BJ (cell line): Measurements from ENCODE around the gene POLD2. TPM values are rescaled to one million over a fixed set of nuclear protein-coding genes. Genes with fewer than 3 reads are reported as not detected.

ENCODE experiments used
- CTCF ChIA-PET: fragments of 350-600 bp; formaldehyde crosslinking; extraction: SDS; loops from one replicate; lab custom pipeline; 2021; ENCODE audit warnings: antibody characterized with exemption, inconsistent platforms; lab: Yijun Ruan, JAX
- POLR2A ChIA-PET: fragments of 300-600 bp; sonication (Branson Sonifier 250); formaldehyde crosslinking; extraction: SDS; loops from one replicate; lab custom pipeline; 2021; ENCODE audit warnings: antibody characterized with exemption; lab: Charles Lee
- DNase-seq: peaks from one replicate; pipeline ENCODE4 v3.0.0-alpha.2; 2011; ENCODE audit warnings: low read depth
- H3K27me3 ChIP-seq: 2 replicates; pipeline ENCODE4 v1.6.0; 2011; ENCODE audit warnings: low read length; ENCODE audit not compliant: control insufficient read depth, insufficient read depth
- H3K36me3 ChIP-seq: 2 replicates; pipeline ENCODE4 v1.5.1; 2011; ENCODE audit warnings: low read length; ENCODE audit not compliant: control insufficient read depth, insufficient read depth
- H3K4me3 ChIP-seq: 2 replicates; pipeline ENCODE4 v1.5.1; 2011; ENCODE audit warnings: low read depth, mild to moderate bottlenecking, control low read depth, low read length
- polyA plus RNA-seq: library from polyadenylated mRNA; depleted of rRNA; stranded (reverse); fragments of >200 nt; gene quantifications from 2 replicates; pipeline ENCODE4 v1.2.3, GENCODE V29; 2011
- TF ChIP-seq, protein P1 (sequence below): IDR thresholded peaks from 2 replicates; pipeline ENCODE4 v1.5.1; 2011; ENCODE audit warnings: low read depth, mild to moderate bottlenecking, control low read depth, inconsistent platforms, low read length, moderate library complexity; ENCODE audit not compliant: insufficient read depth

POLD2 gene
- polyA plus RNA-seq, 1 experiment, result 87.2 TPM

DNA sequence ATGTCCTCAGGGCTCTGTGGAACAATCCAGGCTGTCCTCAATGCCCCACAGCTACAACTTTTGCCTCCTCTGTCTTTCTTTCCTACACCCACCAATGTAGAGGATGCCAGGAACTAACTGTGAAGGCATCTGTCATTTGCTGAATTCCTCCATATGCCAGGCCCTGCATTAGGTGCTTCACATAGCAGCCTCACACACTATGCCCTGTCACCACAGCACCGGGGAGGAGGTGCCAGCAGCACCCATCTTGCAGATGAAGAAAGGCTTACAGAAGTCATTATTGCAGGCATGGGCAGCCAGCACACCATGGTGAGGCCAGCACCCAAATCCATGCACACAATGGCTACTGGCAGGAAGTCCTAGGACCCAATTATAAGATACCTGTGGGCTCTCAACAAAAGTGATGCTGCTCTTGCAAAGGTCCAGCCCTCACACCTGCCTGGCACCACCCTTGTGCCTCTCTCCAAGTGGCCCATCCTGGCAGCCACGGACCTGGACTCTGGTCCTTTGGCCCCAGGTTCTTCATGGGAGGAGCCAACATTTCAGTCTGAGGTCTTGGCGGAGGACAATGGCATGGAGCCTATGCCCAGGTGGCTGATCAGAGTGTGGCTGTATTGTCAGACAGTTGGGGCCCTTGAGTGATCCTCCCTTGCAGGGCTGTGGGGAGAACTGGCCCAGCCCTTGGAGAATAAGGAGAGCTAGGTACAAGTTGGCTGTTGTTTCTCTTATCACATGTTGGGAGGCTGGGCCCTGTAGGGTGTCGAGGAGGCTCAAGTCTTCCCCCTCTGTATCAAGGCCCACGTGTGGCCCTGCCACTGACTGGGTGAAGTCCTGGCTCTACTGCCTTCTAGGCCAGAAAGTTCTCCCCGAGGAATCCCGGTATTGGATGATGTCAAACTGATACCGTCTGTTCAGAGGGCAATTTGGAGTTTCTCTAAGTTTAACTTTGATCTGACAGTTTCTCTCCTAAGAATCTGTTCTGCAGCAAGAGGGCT is 32.1 kb upstream of the POLD2 start:
- CTCF ChIA-PET, result interaction anchor here (1.0 kb wide), 1 partner anchor 40 kb away, joined by 3 read pairs; no protein-coding TSS in a partner anchor
- no peaks in the 10 kb centered on the region for H3K27me3 ChIP-seq
- POLR2A ChIA-PET, result no interaction called here
- no peak overlapping the region for H3K4me3 ChIP-seq
- H3K36me3 ChIP-seq, result no peaks in the 10 kb centered on the region
- DNase-seq, result no peak
- TF ChIP-seq, protein P1, sequence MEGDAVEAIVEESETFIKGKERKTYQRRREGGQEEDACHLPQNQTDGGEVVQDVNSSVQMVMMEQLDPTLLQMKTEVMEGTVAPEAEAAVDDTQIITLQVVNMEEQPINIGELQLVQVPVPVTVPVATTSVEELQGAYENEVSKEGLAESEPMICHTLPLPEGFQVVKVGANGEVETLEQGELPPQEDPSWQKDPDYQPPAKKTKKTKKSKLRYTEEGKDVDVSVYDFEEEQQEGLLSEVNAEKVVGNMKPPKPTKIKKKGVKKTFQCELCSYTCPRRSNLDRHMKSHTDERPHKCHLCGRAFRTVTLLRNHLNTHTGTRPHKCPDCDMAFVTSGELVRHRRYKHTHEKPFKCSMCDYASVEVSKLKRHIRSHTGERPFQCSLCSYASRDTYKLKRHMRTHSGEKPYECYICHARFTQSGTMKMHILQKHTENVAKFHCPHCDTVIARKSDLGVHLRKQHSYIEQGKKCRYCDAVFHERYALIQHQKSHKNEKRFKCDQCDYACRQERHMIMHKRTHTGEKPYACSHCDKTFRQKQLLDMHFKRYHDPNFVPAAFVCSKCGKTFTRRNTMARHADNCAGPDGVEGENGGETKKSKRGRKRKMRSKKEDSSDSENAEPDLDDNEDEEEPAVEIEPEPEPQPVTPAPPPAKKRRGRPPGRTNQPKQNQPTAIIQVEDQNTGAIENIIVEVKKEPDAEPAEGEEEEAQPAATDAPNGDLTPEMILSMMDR, result no peak

DNA sequence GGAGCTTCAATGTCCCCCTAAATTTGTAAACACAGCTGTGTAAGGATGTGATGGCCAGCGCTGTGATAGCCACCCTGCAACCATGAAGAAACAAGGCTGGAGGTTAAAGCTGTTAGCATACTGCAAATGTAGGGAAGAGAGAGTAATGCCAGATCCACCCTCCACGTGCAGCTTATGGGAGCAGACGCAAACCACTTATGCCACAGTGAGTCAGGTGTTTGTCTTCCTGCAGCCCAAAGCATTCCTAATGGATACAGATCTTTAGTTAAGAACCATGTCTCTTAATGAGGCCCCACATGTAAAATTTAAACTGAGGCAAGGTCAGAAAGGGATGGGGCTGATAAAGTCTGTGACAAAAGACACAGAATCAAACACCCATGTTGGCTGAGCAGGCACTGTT is 31.4 kb upstream of the POLD2 start:
- no peaks in the 10 kb centered on the region for H3K36me3 ChIP-seq
- ChIA-PET CTCF (interaction anchor here (1.0 kb wide), 1 partner anchor 41 kb away, joined by 3 read pairs; no protein-coding TSS in a partner anchor), POLR2A (no interaction called here)
- H3K4me3 ChIP-seq, result no peak overlapping the region
- DNase-seq, result no peak
- TF ChIP-seq, protein P1, result no peak
- no peaks in the 10 kb centered on the region for H3K27me3 ChIP-seq

DNA sequence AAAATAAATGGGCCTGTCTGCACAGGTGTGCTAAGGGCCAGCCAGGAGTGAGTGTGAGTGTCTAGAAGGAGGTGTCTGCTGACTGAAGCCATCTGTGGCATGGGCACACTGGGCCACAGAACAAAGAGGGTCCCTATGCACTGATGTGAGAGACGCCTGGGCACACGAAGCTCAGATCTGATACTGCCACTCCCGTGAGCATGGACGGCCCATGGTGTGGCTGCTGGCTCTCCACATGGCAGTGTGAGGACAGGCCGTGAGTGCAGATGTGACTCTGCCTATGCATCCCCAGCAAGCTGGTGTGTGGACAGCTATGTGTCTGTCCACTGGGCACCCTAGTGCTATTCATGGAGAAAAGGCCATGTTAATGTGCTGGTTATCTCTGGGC is 30.6 kb upstream of the POLD2 start:
- DNase-seq, result no peak
- POLR2A ChIA-PET, result no interaction called here
- Histone ChIP-seq H3K36me3 (no peaks in the 10 kb centered on the region), H3K27me3 (no peaks in the 10 kb centered on the region), H3K4me3 (no peak overlapping the region)
- CTCF ChIA-PET, result no interaction called here
- TF ChIP-seq, protein P1, result no peak

DNA sequence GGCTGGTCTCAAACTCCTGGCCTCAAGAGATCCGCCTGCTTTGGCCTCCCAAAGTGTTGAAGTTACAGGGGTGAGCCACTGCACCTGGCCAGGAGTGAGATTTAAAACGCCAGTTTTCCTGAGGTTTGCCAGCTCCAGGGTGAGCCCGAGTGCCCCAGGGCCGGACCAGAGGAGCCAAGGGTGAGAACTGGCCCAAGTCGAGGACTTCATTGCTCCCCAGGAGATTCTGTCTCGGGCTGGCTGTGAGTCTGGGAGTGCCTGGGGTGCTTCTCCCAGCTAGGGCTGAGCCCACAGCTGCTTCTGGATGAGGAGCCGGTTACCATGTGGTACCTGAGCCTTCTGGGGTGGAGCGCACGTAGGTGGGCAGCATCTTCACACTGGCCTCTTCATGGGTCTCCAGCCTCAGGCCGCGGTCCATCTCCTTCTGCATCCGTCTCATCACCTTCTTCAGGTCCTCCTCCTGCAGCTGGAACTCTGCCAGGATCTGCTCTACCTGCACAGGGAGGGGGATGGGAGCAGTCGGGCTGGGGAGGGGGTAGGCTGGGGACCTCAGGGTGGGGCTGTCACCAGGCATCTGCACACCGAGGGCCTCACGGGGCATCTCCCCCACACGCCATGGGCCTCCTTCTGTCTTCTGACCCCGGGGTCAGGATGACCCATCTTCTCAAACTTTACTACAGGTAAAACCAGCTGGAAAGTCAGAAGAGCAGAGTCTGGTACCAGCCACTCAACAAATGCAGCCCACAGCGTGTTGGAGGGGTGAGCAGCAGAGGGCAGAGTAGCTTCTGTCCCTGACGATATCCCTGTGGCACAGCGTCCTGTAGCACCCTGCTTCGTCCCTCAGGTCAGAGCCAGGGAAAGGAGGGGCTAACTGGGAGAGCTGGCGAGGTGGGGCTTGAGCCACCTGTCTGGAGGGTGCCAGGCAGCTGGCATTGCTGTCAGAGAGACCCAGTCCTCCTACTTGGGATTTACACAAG is 29.9 kb upstream of the POLD2 start:
- DNase-seq, result no peak
- H3K36me3 ChIP-seq, result no peaks in the 10 kb centered on the region
- ChIA-PET CTCF (no interaction called here), POLR2A (no interaction called here)
- TF ChIP-seq, protein P1, result no peak
- no peak overlapping the region for H3K4me3 ChIP-seq
- no peaks in the 10 kb centered on the region for H3K27me3 ChIP-seq
